ENCODE measurements around the gene TYW1. TPM values are rescaled to one million over a fixed set of nuclear protein-coding genes. Genes with fewer than 3 reads are reported as not detected.

The TYW1 gene
- total and polyA plus RNA-seq, 12 donors, result 9.7 to 45.4 (median 22.6) TPM

DNA sequence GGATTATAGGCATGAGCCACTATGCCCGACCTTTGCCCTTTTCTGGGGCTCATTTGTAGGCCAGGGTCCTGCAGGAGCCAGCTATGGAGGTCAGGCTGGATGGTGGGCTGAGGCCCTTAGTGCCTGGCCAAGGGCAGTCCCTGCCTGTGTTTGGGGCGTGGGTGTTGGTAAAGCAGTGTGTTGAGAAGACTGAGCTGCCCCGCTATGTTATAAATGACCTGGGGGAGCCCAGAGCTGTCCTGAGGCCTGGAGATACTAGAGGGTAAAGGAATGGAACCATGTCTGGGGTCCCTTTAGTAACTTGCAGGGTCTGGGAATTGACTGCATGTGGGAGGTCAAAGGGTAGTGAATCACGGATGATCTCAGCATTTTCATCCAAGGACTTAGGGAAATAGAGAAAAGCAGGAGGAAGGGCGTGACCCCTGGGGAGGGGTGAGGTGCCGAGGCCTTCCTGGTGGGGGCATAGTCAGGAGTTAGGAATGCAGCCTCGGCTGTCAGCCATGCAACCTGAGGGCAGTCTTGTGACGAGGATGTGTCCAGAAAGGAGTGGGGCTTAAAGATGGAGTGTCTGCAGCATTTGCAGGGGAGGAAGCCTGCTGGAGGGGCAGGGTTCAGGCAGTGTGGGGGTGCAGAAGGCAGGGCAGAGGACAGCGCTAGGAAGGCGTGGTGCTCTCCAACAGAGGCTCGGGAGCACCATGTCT is 44.1 kb upstream of the TYW1 start:
- H3K4me1 ChIP-seq (replicated peaks in 1 of 2), result peaks cover 0 to 8% of the 10 kb centered on the region in 2 donors
- no peaks in the 10 kb centered on the region for H3K9me3 ChIP-seq (replicated peaks in 1 of 3)
- peaks cover 0 to 80% of the 10 kb centered on the region in 2 donors for H3K36me3 ChIP-seq (replicated peaks in 1 of 2)
- DNase-seq, result peak in 4 of 7 donors; percentile 41 to 62 (median 56)
- TF ChIP-seq, protein P1, sequence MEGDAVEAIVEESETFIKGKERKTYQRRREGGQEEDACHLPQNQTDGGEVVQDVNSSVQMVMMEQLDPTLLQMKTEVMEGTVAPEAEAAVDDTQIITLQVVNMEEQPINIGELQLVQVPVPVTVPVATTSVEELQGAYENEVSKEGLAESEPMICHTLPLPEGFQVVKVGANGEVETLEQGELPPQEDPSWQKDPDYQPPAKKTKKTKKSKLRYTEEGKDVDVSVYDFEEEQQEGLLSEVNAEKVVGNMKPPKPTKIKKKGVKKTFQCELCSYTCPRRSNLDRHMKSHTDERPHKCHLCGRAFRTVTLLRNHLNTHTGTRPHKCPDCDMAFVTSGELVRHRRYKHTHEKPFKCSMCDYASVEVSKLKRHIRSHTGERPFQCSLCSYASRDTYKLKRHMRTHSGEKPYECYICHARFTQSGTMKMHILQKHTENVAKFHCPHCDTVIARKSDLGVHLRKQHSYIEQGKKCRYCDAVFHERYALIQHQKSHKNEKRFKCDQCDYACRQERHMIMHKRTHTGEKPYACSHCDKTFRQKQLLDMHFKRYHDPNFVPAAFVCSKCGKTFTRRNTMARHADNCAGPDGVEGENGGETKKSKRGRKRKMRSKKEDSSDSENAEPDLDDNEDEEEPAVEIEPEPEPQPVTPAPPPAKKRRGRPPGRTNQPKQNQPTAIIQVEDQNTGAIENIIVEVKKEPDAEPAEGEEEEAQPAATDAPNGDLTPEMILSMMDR (IDR thresholded peaks at IDR 0.05), result no peak
- TF ChIP-seq POLR2A (IDR thresholded peaks at IDR 0.05), result no peak
- peak overlapping the region in 1 of 5 donors; percentile 55 for H3K27ac ChIP-seq
- WGBS, 4 donors, result 61 to 66% (median 64%) methylated on average over 10 to 11 of the region's 11 CpGs
- H3K4me3 ChIP-seq, result no peak overlapping the region
- no peaks in the 10 kb centered on the region for H3K27me3 ChIP-seq
- intact Hi-C loops (cut with DNase I), result no loop called here

DNA sequence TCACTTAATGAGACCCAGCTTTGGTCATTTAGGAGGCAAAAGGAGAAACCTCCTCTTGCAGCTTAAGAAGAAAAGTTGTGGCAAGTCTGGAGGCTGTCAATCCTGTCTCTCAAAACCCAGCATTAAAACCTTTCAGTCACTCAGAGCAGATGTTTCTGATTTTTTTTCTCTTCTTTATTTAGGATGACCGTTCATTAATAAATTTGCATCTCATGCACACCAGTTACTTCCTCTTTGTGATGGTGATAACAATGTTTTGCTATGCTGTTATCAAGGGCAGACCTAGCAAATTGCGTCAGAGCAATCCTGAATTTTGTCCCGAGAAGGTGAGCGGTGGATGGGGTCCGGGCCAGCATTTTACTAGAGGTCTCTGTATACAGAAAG is 43.6 kb upstream of the TYW1 start:
- no peak for TF ChIP-seq POLR2A (IDR thresholded peaks at IDR 0.05)
- TF ChIP-seq, protein P1 (IDR thresholded peaks at IDR 0.05), result no peak
- Histone ChIP-seq H3K4me1 (replicated peaks in 1 of 2) (peaks cover 0 to 8% of the 10 kb centered on the region in 2 donors), H3K27me3 (no peaks in the 10 kb centered on the region), H3K36me3 (replicated peaks in 1 of 2) (peaks cover 0 to 80% of the 10 kb centered on the region in 2 donors), H3K9me3 (replicated peaks in 1 of 3) (no peaks in the 10 kb centered on the region), H3K27ac (peak overlapping the region in 1 of 5 donors; percentile 55), H3K4me3 (no peak overlapping the region)
- intact Hi-C loops (cut with DNase I), result no loop called here
- no peak for DNase-seq
- 84 to 92% (median 86%) methylated on average over 5 of the region's 5 CpGs for WGBS, 4 donors

- Histone ChIP-seq H3K27me3 (no peaks in the 10 kb centered on the region), H3K4me3 (no peak overlapping the region), H3K9me3 (replicated peaks in 1 of 3) (no peaks in the 10 kb centered on the region), H3K27ac (no peak overlapping the region), H3K4me1 (replicated peaks in 1 of 2) (peaks cover 0 to under 1% of the 10 kb centered on the region in 2 donors), H3K36me3 (replicated peaks in 1 of 2) (peaks cover 0 to 46% of the 10 kb centered on the region in 2 donors)
- TF ChIP-seq, protein P1 (IDR thresholded peaks at IDR 0.05), result no peak
- no peak for TF ChIP-seq POLR2A (IDR thresholded peaks at IDR 0.05)
- DNase-seq, result peak in 1 of 7 donors; percentile 5
- intact Hi-C loops (cut with DNase I), result no loop called here
- 76 to 91% (median 90%) methylated on average over 13 of the region's 13 CpGs for WGBS, 4 donors
Observed at GRCh38 chr7:66957595-66958290, 38.9 kb upstream of the TYW1 start.

DNA sequence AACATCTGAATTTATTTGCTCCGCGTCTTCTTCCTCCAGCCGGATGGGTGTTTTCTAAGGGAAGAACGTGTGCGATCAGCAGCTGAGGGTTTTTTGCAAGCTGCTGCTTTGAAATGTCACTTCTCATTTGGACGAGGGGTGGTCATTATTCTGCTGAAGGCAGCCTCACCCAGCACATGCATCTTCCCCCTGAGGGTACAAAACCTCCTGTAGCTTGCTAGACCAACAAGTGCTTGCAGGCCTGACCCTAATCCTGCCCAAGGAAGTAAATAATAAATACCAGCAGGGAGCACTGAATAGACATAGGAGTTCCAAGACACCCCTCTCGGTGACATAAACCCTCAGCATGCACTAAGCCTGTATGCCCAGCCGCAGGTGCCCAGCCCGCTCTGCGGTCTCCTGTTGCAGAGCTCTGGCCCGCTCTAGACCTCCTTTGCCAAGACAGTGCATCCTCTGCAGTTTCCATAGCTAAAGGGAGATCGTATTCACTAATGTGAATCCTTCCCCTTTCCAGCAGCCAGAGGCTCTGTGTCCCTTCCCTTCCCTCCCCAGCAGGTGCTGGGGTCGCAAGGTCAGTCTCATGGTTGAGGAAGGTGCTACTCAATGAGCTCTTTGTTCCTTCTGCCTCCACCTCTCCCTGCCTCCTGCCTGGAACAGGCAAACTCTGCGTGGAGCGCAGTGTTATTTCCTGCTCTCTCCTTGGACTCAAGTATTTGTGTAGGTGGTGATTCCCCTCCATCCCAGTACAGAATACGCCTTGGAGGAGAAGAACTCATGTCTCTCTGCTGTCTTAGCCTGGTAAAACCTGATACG is 37.9 kb upstream of the TYW1 start:
- Histone ChIP-seq H3K36me3 (replicated peaks in 1 of 2) (peaks cover 0 to 37% of the 10 kb centered on the region in 2 donors), H3K9me3 (replicated peaks in 1 of 3) (no peaks in the 10 kb centered on the region), H3K27ac (no peak overlapping the region), H3K4me1 (replicated peaks in 1 of 2) (no peaks in the 10 kb centered on the region), H3K4me3 (no peak overlapping the region), H3K27me3 (no peaks in the 10 kb centered on the region)
- DNase-seq, result peak in 1 of 7 donors; percentile 1
- 90 to 96% (median 94%) methylated on average over 16 to 17 of the region's 17 CpGs for WGBS, 4 donors
- no peak for TF ChIP-seq POLR2A (IDR thresholded peaks at IDR 0.05)
- TF ChIP-seq, protein P1 (IDR thresholded peaks at IDR 0.05), result no peak
- intact Hi-C loops (cut with DNase I), result no loop called here

All from adrenal gland (tissue), 12 donors.